ENCODE measurements around the gene PRKCA. TPM values are rescaled to one million over a fixed set of nuclear protein-coding genes. Genes with fewer than 3 reads are reported as not detected.

The PRKCA gene
- total RNA-seq, result 33.3 and 40.4 TPM in 2 replicates

GRCh38 chr17:66301864-66302741 lies at the start of gene PRKCA:
Gene PRKCA, plus strand, starts transcription at chr17:66302613.

GRCh38 chr17:66834919-66835454 lies 532.6 kb downstream of the PRKCA start, which contains the start of gene CACNG5:
Gene CACNG5, plus strand, starts transcription at chr17:66835117. Its CDS starts 42,216 bp downstream, at chr17:66877333.

Small RNA genes within 50 kb of the gene (small RNA-seq; reads per million reads assigned to genes)
- not detected for gene MIR634
- not detected for gene RN7SL735P
- gene RNA5SP444, result 0.27 reads per million
- gene RNA5SP445, result 0.44 reads per million
- not detected for gene RNU6-928P

Other genes with a start within 250 kb of the PRKCA start
- gene CEP112, start 110.5 kb upstream of the PRKCA start, total RNA-seq, result 10.3 and 10.5 TPM in 2 replicates
- not detected in 2 replicates for gene APOH, start 73.2 kb upstream of the PRKCA start, total RNA-seq